ENCODE measurements around the gene CYS1. TPM values are rescaled to one million over a fixed set of nuclear protein-coding genes. Genes with fewer than 3 reads are reported as not detected.

The CYS1 gene
- total RNA-seq, 1 donor from 2014 or later: 5.4 TPM

DNA sequence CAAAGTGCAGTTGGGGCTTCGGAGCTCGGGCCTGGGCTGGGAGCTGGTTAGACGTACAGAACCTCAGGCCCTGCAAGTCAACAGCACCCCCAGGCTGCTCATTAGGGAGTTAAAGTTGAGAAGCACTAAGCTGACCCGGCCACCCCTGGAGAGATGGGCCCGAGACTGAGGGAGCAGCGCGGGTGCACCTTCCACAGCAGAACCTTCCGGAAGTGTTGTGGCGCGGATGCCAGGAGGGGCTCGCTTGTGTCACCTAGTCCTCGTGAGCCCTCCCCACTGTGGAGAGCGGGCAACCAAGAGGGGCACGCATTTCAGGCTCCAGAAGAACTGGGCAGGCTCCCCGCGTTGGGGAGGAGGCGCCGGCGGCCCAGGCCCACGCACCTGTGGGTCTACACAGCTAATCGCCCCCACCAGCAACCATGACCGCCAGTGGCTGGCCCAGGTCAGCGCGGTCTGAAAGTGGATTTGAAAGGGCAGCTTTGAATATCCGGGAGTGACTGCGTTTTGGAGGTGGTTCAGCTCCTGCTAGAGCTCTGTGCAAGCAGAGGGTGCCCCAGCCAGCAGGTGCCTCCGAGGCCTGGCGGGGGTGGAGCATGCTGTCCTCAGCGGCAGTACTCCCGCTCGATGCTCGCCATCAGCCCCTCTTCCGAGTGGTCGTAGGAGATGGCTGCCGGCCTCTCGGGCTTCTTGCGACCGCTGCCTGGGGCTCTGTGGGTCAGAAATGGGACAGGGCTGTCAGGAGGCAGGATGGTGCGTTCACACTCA is 21.8 kb downstream of the CYS1 start:
- TF ChIP-seq, protein P1, sequence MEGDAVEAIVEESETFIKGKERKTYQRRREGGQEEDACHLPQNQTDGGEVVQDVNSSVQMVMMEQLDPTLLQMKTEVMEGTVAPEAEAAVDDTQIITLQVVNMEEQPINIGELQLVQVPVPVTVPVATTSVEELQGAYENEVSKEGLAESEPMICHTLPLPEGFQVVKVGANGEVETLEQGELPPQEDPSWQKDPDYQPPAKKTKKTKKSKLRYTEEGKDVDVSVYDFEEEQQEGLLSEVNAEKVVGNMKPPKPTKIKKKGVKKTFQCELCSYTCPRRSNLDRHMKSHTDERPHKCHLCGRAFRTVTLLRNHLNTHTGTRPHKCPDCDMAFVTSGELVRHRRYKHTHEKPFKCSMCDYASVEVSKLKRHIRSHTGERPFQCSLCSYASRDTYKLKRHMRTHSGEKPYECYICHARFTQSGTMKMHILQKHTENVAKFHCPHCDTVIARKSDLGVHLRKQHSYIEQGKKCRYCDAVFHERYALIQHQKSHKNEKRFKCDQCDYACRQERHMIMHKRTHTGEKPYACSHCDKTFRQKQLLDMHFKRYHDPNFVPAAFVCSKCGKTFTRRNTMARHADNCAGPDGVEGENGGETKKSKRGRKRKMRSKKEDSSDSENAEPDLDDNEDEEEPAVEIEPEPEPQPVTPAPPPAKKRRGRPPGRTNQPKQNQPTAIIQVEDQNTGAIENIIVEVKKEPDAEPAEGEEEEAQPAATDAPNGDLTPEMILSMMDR (IDR thresholded peaks at IDR 0.05): no peak
- Mint-ChIP-seq H3K4me3 (ENCODE audit: unreplicated experiment) (no peak overlapping the region), H3K9me3 (ENCODE audit: low read depth) (no peaks in the 10 kb centered on the region), H3K27ac (ENCODE audit: unreplicated experiment) (no peak overlapping the region), H3K27me3 (ENCODE audit: low read depth) (no peaks in the 10 kb centered on the region), H3K4me1 (ENCODE audit: low read depth) (peaks cover 13% of the 10 kb centered on the region), H3K36me3 (ENCODE audit: low read depth) (peaks cover 5% of the 10 kb centered on the region)
- DNase-seq (ENCODE audit: low spot score): peak; percentile 82

DNA sequence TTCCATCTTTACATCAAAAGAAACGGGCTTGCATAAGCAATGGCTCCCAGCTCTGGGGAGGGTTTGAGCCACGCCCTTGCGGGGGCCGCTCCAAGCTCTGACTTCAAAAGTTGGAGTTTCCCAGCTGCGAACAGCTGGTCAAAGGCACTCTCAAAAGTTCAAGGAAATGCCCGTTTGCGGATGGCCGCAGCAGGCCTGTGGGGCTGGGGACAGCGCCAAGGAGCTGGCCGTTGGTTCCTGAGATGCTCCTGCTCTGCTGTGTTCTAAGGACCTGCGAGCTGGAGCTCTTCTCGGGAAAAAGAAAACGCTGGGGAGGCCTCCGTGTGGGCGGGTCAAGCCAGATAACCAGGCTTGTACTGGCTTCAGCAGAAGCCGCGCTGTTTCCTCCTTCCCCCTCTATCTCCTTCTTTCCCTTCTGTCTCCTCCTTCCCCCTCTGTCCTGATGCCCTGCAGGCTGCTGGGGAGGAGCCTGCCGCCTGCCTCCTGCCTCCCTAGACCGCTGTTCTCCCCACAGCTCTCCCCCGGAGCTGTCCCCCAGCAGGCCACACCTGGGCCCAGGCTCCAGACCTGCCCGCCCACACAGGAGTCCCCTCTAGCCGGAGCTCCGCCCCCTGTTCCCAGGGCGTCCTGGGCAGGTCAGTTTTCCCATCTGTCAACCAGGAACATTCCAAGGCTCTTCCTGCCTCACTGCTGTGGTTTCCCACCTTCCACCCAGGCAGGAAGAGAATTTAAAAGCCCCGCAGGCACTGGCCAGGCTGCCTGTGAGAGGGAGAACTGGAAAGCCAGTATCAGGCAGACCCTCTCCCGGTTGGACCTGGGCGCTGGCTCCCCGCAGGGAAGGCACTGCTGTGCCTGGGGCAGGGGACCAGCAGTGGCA is 22.7 kb downstream of the CYS1 start:
- H3K4me3 Mint-ChIP-seq (ENCODE audit: unreplicated experiment): peak overlapping the region; percentile 62
- TF ChIP-seq, protein P1 (IDR thresholded peaks at IDR 0.05): peak; percentile 21
- H3K27me3 Mint-ChIP-seq (ENCODE audit: low read depth): no peaks in the 10 kb centered on the region
- H3K4me1 Mint-ChIP-seq (ENCODE audit: low read depth): peaks cover 13% of the 10 kb centered on the region
- H3K36me3 Mint-ChIP-seq (ENCODE audit: low read depth): peaks cover 10% of the 10 kb centered on the region
- peak; percentile 75 for DNase-seq (ENCODE audit: low spot score)
- no peaks in the 10 kb centered on the region for H3K9me3 Mint-ChIP-seq (ENCODE audit: low read depth)
- peak overlapping the region; percentile 82 for H3K27ac Mint-ChIP-seq (ENCODE audit: unreplicated experiment)

DNA sequence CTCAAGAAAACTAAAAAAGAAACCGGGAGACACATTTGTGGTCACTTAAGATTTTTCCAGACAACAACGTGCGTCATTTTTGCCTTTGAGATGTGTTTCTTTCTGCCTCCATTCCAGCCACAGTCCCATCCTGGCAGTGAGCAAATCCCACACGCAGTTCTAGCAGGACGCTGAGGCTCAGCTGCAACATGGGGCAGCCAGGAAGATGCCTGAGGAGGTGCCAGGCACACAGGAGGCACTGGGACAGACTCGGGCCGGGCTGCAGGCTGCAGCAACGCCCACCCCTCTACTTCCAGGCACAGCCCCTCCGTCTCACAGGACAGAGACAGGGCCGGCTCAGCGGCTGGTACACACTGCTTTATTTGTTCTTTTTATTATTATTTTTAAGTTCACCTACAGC is 23.8 kb downstream of the CYS1 start:
- peak; percentile 53 for DNase-seq (ENCODE audit: low spot score)
- Mint-ChIP-seq H3K27me3 (ENCODE audit: low read depth) (no peaks in the 10 kb centered on the region), H3K4me3 (ENCODE audit: unreplicated experiment) (no peak overlapping the region), H3K9me3 (ENCODE audit: low read depth) (no peaks in the 10 kb centered on the region), H3K36me3 (ENCODE audit: low read depth) (peaks cover 16% of the 10 kb centered on the region), H3K4me1 (ENCODE audit: low read depth) (peaks cover 13% of the 10 kb centered on the region), H3K27ac (ENCODE audit: unreplicated experiment) (no peak overlapping the region)
- TF ChIP-seq, protein P1 (IDR thresholded peaks at IDR 0.05): no peak

GRCh38 chr2:10054976-10055375 is 25.2 kb downstream of the CYS1 start:
- Mint-ChIP-seq H3K36me3 (ENCODE audit: low read depth) (peaks cover 16% of the 10 kb centered on the region), H3K27ac (ENCODE audit: unreplicated experiment) (no peak overlapping the region), H3K4me3 (ENCODE audit: unreplicated experiment) (no peak overlapping the region), H3K27me3 (ENCODE audit: low read depth) (no peaks in the 10 kb centered on the region), H3K9me3 (ENCODE audit: low read depth) (no peaks in the 10 kb centered on the region), H3K4me1 (ENCODE audit: low read depth) (peaks cover 13% of the 10 kb centered on the region)
- TF ChIP-seq, protein P1 (IDR thresholded peaks at IDR 0.05): no peak
- peak; percentile 63 for DNase-seq (ENCODE audit: low spot score)

DNA sequence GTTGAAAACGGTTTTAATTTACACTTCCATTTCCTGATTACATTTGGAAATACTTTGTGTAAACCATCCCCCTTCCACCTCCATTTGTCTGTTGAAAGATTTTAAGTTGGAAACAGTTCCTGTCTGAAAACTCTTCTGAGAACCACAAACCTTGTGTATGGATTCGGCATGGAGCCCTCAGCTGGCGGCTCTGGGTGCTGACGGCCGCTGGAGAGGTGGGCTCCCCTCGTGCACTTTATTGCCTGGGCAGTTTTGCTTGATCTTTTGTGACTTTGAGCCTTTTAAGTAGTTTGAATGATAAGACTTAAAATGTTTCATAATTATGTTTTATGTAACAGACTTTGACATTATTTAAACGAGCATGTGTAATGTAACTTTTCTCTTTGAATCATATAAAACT is 25.8 kb downstream of the CYS1 start:
- H3K27me3 Mint-ChIP-seq (ENCODE audit: low read depth): no peaks in the 10 kb centered on the region
- H3K9me3 Mint-ChIP-seq (ENCODE audit: low read depth): no peaks in the 10 kb centered on the region
- H3K36me3 Mint-ChIP-seq (ENCODE audit: low read depth): peaks cover 16% of the 10 kb centered on the region
- DNase-seq (ENCODE audit: low spot score): peak; percentile 28
- H3K4me1 Mint-ChIP-seq (ENCODE audit: low read depth): peaks cover 13% of the 10 kb centered on the region
- no peak overlapping the region for H3K27ac Mint-ChIP-seq (ENCODE audit: unreplicated experiment)
- no peak overlapping the region for H3K4me3 Mint-ChIP-seq (ENCODE audit: unreplicated experiment)
- TF ChIP-seq, protein P1 (IDR thresholded peaks at IDR 0.05): peak; percentile 25

Data from chondrocyte (in vitro differentiated cells).